Gastrocnemius medialis (tissue), 4 donors: ENCODE results near the gene IRAK1. TPM values are rescaled to one million over a fixed set of nuclear protein-coding genes. Genes with fewer than 3 reads are reported as not detected.

Source experiments
- ATAC-seq, 2 donors: fragments of 150-250 bp; one replicate each; pipeline ENCODE4 v1.9.1; 2016
- DNase-seq, 2 donors: peaks; one replicate each; pipeline ENCODE4 v3.0.0-alpha.2; 2019
- H3K27ac ChIP-seq, 4 donors: fragments of 200-600 bp; sonication (generic); 1 replicate in 1 of 4; 2 replicates in 3 of 4; pipeline ENCODE4 v1.5.1; 2016 to 2018; ENCODE audit warnings: mild to moderate bottlenecking in 2 of 4, moderate library complexity in 1 of 4
- H3K27me3 ChIP-seq, 3 donors: fragments of 200-600 bp; sonication (generic) in 2 of 3; 1 replicate in 1 of 3; 2 replicates in 2 of 3; pipeline versions ENCODE4 v1.5.1 to v1.6.0; 2016 to 2019; ENCODE audit warnings: mild to moderate bottlenecking in 1 of 3, moderate library complexity in 1 of 3
- H3K36me3 ChIP-seq, 2 donors: fragments of 200-600 bp; sonication (generic) in 1 of 2; one replicate each; pipeline ENCODE4 v1.5.1; 2017 to 2018
- H3K4me1 ChIP-seq, 2 donors: fragments of 200-600 bp; sonication (generic) in 1 of 2; one replicate each; pipeline ENCODE4 v1.5.1; 2016 to 2017; ENCODE audit warnings: mild to moderate bottlenecking in 2 of 2
- H3K4me3 ChIP-seq, 4 donors: fragments of 200-600 bp; sonication (generic) in 3 of 4; 1 replicate in 1 of 4; 2 replicates in 3 of 4; pipeline ENCODE4 v1.5.1; 2016 to 2019; ENCODE audit warnings: mild to moderate bottlenecking in 2 of 4
- H3K9me3 ChIP-seq, 3 donors: fragments of 200-600 bp; sonication (generic) in 2 of 3; 1 replicate in 1 of 3; 2 replicates in 2 of 3; pipeline ENCODE4 v1.5.1; 2016 to 2019
- POLR2A ChIP-seq, 2 donors: fragments of 450-650 bp; IDR thresholded peaks; one replicate each; pipeline ENCODE4 v1.6.1; 2017; ENCODE audit warnings: antibody characterized with exemption in 2 of 2, mild to moderate bottlenecking in 2 of 2, moderate library complexity in 2 of 2
- in situ Hi-C, 4 donors: fragments of 200-750 bp; cut with MboI; loops; one replicate each; pipeline versions ENCODE4 v1.15.0 to v1.8.0; 2017; ENCODE audit warnings: low sequenced_read_pairs in 4 of 4
- intact Hi-C: fragments of 100-400 bp; cut with DNase I; formaldehyde crosslinking; loops from one replicate; pipeline ENCODE4 v1.15.1; 2023; ENCODE audit warnings: low total_unique reads
- total RNA-seq, 4 donors: library from RNA; depleted of rRNA; stranded (reverse); fragments of >200 nt; gene quantifications; one replicate each; pipeline versions ENCODE4 v1.1.0 to v1.2.3, GENCODE V29; 2016
- TF ChIP-seq, protein P1 (sequence below), 5 experiments: fragments of 450-650 bp in 3 of 5; fragments of 200-600 bp in 2 of 5; sonication (generic) in 2 of 5; IDR thresholded peaks in 4 of 5; conservative IDR thresholded peaks in 1 of 5; 1 replicate in 4 of 5; 2 replicates in 1 of 5; pipeline ENCODE4 v1.5.1; 2016 to 2019; ENCODE audit warnings: antibody characterized with exemption in 5 of 5, mild to moderate bottlenecking in 3 of 5, moderate library complexity in 3 of 5

Gene IRAK1
- total RNA-seq, result 100 to 1,000 TPM in 3 of 4 donors, 10 to 100 TPM in 1; 73.9 to 157 (median 115) TPM

DNA sequence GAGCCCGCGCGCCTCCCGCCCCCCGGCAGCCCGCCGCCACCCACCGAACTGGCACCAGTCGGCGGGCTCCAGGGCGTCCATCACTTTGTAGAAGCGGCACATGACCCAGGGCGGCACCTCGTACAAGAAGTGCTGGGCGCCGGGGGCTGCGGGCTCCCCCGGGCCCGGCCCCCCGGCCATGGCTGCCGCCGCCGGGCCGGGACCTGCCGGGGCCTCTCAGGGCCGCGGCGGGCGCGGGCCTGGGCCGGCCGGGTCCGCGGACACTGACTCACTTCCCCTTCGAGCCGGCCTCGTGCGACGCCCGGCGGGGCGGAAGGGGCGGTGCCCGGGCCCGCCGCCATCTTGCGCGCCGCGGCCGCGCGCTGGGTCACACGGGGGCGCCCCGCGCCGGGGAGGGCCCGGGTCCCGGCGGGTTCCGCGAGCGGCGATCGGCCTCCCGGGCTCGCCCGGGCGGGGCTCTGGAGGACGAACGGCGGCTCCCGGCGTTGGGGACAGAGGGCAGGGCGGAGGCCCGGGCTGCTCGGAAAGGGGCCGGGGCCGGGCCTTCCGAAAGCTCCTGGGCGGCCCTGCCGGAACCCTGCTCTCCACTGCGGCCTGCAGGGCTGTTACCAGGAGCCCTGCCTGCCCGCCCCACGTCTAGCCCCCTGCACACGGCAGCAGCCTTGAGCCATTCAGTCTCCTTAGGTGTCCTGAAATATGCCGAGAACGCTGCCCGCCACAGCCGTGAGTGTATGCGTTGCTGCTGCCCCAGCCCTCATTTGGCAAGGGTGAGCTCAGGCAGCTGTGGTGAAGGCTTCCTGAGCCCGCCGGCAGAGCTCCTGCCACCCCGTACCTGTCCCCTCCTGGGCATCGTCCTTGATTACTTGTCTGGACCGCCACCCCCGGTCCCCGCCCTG, at the start of gene IRAK1:
Gene IRAK1 (minus strand): TSS at position 270 of the 896 bp plus-strand sequence. CDS start 90 bp downstream, at position 180.
- intact Hi-C loops, result loop anchor here (2.0 to 5.0 kb wide), 2 partner anchors 29 to 77 kb away; partner anchors contain the start of gene MECP2

DNA sequence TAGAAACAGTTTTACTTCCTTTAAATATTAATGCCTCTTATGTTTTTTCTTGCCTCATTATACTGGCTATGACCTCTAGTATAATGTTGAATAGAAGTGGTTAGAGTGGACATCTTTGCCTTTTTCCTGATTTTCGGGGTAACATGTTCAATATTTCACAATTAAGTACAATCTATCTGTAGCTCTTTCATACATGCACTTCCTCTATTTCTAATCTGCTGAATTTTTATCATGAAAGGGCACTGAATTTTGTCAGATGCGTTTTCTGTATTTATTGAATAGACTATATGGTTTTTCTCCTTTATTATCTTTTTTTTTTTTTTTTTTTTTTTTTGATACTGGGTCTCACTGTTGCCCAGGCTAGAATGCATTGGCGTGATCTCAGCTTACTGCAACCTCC, 48.9 kb upstream of the IRAK1 start:
- Histone ChIP-seq H3K4me1 (peaks cover 28 to 33% of the 10 kb centered on the region in 2 donors), H3K9me3 (no peaks in the 10 kb centered on the region), H3K27ac (no peak overlapping the region), H3K4me3 (no peak overlapping the region), H3K36me3 (no peaks in the 10 kb centered on the region), H3K27me3 (no peaks in the 10 kb centered on the region)
- no peak for DNase-seq
- TF ChIP-seq, protein P1, sequence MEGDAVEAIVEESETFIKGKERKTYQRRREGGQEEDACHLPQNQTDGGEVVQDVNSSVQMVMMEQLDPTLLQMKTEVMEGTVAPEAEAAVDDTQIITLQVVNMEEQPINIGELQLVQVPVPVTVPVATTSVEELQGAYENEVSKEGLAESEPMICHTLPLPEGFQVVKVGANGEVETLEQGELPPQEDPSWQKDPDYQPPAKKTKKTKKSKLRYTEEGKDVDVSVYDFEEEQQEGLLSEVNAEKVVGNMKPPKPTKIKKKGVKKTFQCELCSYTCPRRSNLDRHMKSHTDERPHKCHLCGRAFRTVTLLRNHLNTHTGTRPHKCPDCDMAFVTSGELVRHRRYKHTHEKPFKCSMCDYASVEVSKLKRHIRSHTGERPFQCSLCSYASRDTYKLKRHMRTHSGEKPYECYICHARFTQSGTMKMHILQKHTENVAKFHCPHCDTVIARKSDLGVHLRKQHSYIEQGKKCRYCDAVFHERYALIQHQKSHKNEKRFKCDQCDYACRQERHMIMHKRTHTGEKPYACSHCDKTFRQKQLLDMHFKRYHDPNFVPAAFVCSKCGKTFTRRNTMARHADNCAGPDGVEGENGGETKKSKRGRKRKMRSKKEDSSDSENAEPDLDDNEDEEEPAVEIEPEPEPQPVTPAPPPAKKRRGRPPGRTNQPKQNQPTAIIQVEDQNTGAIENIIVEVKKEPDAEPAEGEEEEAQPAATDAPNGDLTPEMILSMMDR (IDR thresholded peaks at IDR 0.05 in 4 of 5, conservative IDR thresholded peaks at IDR 0.05 in 1 of 5), result no peak
- TF ChIP-seq POLR2A (IDR thresholded peaks at IDR 0.05), result no peak
- ATAC-seq, result no peak
- in situ Hi-C loops (loop anchor here in 1 of 4 donors (25.0 kb wide), 1 partner anchor 106 kb away; the partner anchor contains the start of genes HCFC1 and TMEM187), intact Hi-C loops (no loop called here)

More for the DNA sequence above, at the start of gene IRAK1:
- Histone ChIP-seq H3K4me1 (peaks cover 4% of the 10 kb centered on the region in 2 donors), H3K27me3 (no peaks in the 10 kb centered on the region), H3K27ac (peak within 1 kb of the TSS; percentile 87 to 93 (median 89)), H3K4me3 (peak within 1 kb of the TSS; percentile 56 to 65 (median 62)), H3K36me3 (peaks cover 0 to 19% of the 10 kb centered on the region in 2 donors), H3K9me3 (no peaks in the 10 kb centered on the region)
- peak; percentile 68 to 88 for TF ChIP-seq POLR2A (IDR thresholded peaks at IDR 0.05)
- TF ChIP-seq, protein P1 (IDR thresholded peaks at IDR 0.05 in 4 of 5, conservative IDR thresholded peaks at IDR 0.05 in 1 of 5), result no peak
- DNase-seq (peak in 1 of 2 donors; percentile 57), ATAC-seq (peak; percentile 86)
- in situ Hi-C loops, result no loop called here

DNA sequence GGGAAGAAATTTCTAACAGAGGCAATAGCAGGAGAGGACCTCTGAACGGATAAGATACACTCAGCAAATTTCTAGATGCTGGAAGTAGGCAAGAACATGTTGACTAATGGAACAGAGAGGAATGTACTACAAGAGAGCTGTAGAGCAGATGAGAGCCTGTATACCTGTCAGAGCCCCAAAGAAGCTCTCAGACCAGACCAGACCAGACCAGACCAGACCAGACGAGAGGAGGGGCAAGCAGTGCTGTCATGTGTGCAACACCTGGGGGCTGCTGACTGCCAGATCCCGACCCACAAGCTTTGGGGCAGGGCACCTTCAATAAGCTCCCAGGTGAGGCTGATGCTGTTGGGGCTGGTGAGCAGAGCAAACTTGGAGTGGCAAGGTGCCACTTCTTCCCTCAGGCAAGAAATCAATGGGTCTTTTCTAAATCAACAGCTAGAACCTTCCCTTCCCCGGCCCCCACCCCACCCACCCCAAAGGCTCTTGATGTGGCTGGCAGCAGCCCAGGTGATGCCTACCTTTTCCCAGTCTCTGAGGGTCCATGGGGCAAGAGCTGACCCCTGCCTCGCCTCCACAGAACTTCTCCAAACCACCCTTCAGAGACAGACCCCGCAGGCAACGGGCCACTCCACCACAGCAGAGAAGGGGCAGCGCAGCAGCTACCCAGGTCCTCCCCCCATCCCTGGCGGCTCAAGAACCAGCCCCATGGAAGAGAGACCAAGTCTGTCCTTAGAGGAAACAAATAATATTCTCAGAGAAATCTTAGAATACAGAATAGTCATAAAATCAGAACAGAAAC, 45.1 kb upstream of the IRAK1 start:
- in situ Hi-C loops (loop anchor here in 1 of 4 donors (25.0 kb wide), 1 partner anchor 103 kb away; the partner anchor contains the start of genes HCFC1 and TMEM187), intact Hi-C loops (no loop called here)
- TF ChIP-seq, protein P1 (IDR thresholded peaks at IDR 0.05 in 4 of 5, conservative IDR thresholded peaks at IDR 0.05 in 1 of 5), result no peak
- no peak for TF ChIP-seq POLR2A (IDR thresholded peaks at IDR 0.05)
- H3K36me3 ChIP-seq, result no peaks in the 10 kb centered on the region
- ATAC-seq, result no peak
- peak overlapping the region in 3 of 4 donors; percentile 6 to 59 (median 46) for H3K27ac ChIP-seq
- no peak overlapping the region for H3K4me3 ChIP-seq
- peaks cover 44 to 59% of the 10 kb centered on the region in 2 donors for H3K4me1 ChIP-seq
- no peaks in the 10 kb centered on the region for H3K9me3 ChIP-seq
- H3K27me3 ChIP-seq, result no peaks in the 10 kb centered on the region
- no peak for DNase-seq

DNA sequence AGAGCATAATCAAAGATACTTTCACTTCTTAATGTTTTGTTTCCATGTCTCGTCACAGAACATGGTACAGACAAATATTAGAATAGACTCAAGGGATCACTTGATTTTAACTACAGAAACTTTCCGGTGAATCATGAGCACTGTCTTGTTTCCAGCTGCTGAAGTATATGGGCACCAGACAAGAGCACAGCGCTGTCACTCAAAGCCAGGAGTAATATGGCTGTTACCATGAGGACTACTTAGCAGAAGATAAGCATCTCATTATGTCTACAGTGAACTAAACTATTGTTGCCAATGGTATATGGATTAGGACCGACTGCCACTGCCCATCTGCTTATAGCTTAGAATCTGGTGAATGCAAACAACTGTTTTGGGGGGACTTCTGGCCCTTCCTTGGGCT, 43.5 kb upstream of the IRAK1 start:
- peak; percentile 49 to 53 for ATAC-seq
- in situ Hi-C loops, result loop anchor here in 1 of 4 donors (25.0 kb wide), 1 partner anchor 101 kb away; the partner anchor contains the start of genes HCFC1 and TMEM187

More for the DNA sequence above, 43.5 kb upstream of the IRAK1 start:
- Histone ChIP-seq H3K4me3 (no peak overlapping the region), H3K36me3 (no peaks in the 10 kb centered on the region), H3K9me3 (no peaks in the 10 kb centered on the region), H3K27ac (peak overlapping the region; percentile 27 to 59 (median 50)), H3K4me1 (peaks cover 58 to 68% of the 10 kb centered on the region in 2 donors), H3K27me3 (no peaks in the 10 kb centered on the region)
- intact Hi-C loops, result no loop called here
- no peak for DNase-seq
- no peak for TF ChIP-seq POLR2A (IDR thresholded peaks at IDR 0.05)
- TF ChIP-seq, protein P1 (IDR thresholded peaks at IDR 0.05 in 4 of 5, conservative IDR thresholded peaks at IDR 0.05 in 1 of 5), result no peak
